ENCODE measurements around the gene ENDOV.

ENDOV gene

DNA sequence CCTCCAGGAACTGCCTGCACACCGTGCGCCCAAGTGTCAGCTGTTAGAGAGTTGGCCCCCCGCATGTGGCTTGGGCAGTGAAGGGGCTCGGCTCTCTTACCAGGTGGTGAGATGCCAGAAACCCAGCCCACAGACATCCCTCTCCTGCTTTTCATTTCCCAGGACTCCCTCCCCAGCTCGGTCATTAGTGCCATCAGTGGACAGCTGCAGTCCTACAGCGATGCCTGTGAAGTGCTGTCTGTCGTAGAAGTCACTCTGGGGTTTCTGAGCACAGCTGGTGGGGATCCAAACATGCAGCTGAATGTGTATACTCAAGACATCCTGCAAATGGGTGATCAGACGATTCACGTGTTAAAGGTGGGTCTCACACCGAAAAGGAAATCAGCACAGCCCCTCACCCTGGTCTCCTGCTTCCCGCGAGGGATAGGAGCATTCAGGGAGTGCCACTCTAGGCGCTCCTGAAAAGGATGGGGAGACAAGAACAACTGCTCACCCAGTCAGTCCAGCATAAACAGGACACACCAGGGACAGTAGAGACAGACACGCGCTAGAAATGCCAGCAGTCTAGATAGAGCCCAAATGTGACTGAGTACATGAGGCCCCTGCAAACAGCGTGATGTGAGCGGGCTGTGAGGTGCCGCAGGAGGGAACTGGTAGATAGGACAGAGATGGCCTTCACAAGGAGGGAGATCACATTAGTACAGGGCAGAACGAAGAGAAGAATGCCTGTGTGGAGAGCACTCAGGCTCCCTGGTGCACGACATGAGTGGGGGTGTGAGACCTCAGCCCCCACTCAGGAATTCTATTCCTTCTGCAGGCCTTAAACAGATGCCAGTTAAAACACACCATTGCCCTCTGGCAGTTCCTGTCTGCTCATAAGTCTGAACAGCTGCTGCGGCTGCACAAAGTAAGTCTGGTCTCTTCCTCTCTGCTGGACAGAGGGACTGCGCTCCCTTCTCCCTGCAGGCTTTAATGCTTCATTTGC, 25.7 kb upstream of the ENDOV start:
- TF ChIP-seq ZBTB7A (IDR thresholded peaks at IDR 0.05; ENCODE audit: low read depth): no peak
- TF ChIP-seq RAD21 (IDR thresholded peaks at IDR 0.05; ENCODE audit: low read depth): no peak
- TF ChIP-seq, protein P1, sequence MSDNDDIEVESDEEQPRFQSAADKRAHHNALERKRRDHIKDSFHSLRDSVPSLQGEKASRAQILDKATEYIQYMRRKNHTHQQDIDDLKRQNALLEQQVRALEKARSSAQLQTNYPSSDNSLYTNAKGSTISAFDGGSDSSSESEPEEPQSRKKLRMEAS (IDR thresholded peaks at IDR 0.05): no peak
- TF ChIP-seq TEAD4 (IDR thresholded peaks at IDR 0.05): no peak
- no peak for TF ChIP-seq YY1 (IDR thresholded peaks at IDR 0.05; ENCODE audit: low read depth)
- TF ChIP-seq EP300 (IDR thresholded peaks at IDR 0.05; ENCODE audit: borderline replicate concordance): no peak
- no peak for TF ChIP-seq TCF12 (IDR thresholded peaks at IDR 0.05; ENCODE audit: low read depth)
- TF ChIP-seq, protein P2, sequence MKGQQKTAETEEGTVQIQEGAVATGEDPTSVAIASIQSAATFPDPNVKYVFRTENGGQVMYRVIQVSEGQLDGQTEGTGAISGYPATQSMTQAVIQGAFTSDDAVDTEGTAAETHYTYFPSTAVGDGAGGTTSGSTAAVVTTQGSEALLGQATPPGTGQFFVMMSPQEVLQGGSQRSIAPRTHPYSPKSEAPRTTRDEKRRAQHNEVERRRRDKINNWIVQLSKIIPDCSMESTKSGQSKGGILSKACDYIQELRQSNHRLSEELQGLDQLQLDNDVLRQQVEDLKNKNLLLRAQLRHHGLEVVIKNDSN (IDR thresholded peaks at IDR 0.05): no peak
- TF ChIP-seq, protein P3, sequence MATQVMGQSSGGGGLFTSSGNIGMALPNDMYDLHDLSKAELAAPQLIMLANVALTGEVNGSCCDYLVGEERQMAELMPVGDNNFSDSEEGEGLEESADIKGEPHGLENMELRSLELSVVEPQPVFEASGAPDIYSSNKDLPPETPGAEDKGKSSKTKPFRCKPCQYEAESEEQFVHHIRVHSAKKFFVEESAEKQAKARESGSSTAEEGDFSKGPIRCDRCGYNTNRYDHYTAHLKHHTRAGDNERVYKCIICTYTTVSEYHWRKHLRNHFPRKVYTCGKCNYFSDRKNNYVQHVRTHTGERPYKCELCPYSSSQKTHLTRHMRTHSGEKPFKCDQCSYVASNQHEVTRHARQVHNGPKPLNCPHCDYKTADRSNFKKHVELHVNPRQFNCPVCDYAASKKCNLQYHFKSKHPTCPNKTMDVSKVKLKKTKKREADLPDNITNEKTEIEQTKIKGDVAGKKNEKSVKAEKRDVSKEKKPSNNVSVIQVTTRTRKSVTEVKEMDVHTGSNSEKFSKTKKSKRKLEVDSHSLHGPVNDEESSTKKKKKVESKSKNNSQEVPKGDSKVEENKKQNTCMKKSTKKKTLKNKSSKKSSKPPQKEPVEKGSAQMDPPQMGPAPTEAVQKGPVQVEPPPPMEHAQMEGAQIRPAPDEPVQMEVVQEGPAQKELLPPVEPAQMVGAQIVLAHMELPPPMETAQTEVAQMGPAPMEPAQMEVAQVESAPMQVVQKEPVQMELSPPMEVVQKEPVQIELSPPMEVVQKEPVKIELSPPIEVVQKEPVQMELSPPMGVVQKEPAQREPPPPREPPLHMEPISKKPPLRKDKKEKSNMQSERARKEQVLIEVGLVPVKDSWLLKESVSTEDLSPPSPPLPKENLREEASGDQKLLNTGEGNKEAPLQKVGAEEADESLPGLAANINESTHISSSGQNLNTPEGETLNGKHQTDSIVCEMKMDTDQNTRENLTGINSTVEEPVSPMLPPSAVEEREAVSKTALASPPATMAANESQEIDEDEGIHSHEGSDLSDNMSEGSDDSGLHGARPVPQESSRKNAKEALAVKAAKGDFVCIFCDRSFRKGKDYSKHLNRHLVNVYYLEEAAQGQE (IDR thresholded peaks at IDR 0.05; ENCODE audit: low read depth): no peak
- no peak for TF ChIP-seq TAF1 (IDR thresholded peaks at IDR 0.05; ENCODE audit: low read depth)
- no peak for TF ChIP-seq NFIC (IDR thresholded peaks at IDR 0.05)
- no peak for TF ChIP-seq FOXM1 (IDR thresholded peaks at IDR 0.05; ENCODE audit: borderline replicate concordance, low read depth)
- no peak for TF ChIP-seq EGR1 (IDR thresholded peaks at IDR 0.05)
- no peak for TF ChIP-seq CREB1 (IDR thresholded peaks at IDR 0.05; ENCODE audit: low read depth)
- no peak for TF ChIP-seq CEBPB (IDR thresholded peaks at IDR 0.05)

DNA sequence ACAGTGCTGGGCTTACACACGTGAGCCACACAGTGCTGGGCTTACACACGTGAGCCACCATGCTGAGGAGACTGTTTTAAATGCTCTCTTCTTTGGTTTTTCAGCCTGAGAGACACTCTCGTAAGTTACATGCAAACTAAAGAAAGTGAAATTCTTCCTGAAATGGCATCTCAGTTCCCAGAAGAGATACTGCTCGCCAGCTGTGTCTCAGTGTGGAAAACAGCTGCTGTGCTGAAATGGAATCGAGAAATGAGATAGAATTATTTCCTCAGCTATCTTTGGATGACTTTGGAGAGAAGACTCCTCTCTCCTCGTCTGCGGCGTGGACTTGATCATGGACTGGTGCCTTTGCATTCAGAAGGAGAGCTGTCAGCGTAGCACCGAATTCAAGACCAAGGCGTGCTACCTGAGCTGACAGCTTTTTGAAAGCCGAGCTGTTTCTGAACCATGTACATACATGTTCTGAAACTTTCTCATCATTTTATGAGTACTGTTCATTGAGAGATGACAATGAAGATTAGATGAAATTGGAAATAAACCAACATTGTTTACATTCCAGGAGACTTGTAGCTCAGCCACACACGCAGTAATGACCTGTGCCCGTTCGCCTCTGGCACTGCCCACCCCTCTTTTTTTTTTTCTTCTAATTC, 21.6 kb upstream of the ENDOV start:
- TF ChIP-seq, protein P3 (IDR thresholded peaks at IDR 0.05; ENCODE audit: low read depth): no peak
- no peak for TF ChIP-seq EP300 (IDR thresholded peaks at IDR 0.05; ENCODE audit: borderline replicate concordance)
- no peak for TF ChIP-seq EGR1 (IDR thresholded peaks at IDR 0.05)
- TF ChIP-seq ZBTB7A (IDR thresholded peaks at IDR 0.05; ENCODE audit: low read depth): no peak
- TF ChIP-seq NFIC (IDR thresholded peaks at IDR 0.05): no peak
- TF ChIP-seq CREB1 (IDR thresholded peaks at IDR 0.05; ENCODE audit: low read depth): no peak
- TF ChIP-seq TCF12 (IDR thresholded peaks at IDR 0.05; ENCODE audit: low read depth): no peak
- no peak for TF ChIP-seq TEAD4 (IDR thresholded peaks at IDR 0.05)

DNA sequence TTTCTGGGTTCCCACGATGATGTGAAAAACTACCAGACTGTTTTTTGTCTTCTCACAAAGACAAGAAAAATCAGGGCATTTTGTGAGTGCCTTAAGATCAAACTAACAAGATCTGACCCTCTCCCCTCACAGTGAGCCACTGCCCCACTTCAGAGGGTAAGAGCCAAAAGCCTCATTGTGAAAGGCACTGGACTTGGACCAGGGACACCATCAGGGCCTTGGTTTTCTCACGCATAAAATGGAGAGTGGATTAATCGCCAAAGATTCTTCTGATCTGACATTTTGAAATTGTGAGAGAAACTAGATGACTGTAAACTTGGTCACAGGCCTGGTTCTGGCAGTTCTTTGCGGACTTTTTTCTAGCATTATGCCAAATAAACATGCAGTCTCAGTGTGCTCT, 21.0 kb upstream of the ENDOV start:
- TF ChIP-seq NFIC (IDR thresholded peaks at IDR 0.05): no peak
- no peak for TF ChIP-seq CREB1 (IDR thresholded peaks at IDR 0.05; ENCODE audit: low read depth)
- no peak for TF ChIP-seq RAD21 (IDR thresholded peaks at IDR 0.05; ENCODE audit: low read depth)

DNA sequence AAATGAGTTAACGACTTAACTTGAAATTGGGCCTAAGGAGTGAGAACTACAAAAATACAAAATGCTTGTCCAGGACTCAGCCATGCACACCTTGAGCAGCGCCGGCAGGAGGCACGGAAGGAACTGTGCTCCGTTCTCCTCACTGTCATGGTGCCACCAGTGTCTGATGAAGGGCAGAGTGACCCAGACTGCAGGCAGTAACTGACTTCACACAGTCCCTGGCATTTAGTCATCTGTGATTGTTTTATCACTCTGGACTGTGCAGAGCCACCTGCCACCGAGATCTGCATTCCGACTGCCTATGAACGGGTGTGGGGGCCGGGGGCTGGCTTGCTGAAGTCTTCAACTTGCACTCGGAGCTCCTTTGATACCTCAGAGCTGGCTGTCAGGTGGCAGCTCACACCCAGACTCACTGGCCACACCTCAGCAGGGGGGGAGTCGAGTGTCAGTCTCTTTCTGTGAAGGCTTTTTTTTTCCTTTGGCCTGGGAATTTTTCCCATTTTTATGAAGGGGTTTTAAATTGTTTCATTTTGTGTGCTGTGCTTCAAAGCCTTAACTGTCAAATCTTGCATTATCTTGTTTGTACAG, 20.2 kb upstream of the ENDOV start:
- TF ChIP-seq CEBPB (IDR thresholded peaks at IDR 0.05) (no peak), EP300 (IDR thresholded peaks at IDR 0.05; ENCODE audit: borderline replicate concordance) (no peak), RAD21 (IDR thresholded peaks at IDR 0.05; ENCODE audit: low read depth) (no peak), TEAD4 (IDR thresholded peaks at IDR 0.05) (no peak), FOXM1 (IDR thresholded peaks at IDR 0.05; ENCODE audit: borderline replicate concordance, low read depth) (no peak), YY1 (IDR thresholded peaks at IDR 0.05; ENCODE audit: low read depth) (no peak), EGR1 (IDR thresholded peaks at IDR 0.05) (no peak), CREB1 (IDR thresholded peaks at IDR 0.05; ENCODE audit: low read depth) (no peak), NFIC (IDR thresholded peaks at IDR 0.05) (no peak)
- TF ChIP-seq, protein P3 (IDR thresholded peaks at IDR 0.05; ENCODE audit: low read depth): no peak
- TF ChIP-seq, protein P2 (IDR thresholded peaks at IDR 0.05): no peak

Data from Ishikawa (cell line).